ENCODE results near the gene ACSBG1. TPM values are rescaled to one million over a fixed set of nuclear protein-coding genes. Genes with fewer than 3 reads are reported as not detected.

The ACSBG1 gene
- total and polyA plus RNA-seq, 4 donors: 0.47 to 7.9 (median 2.5) TPM

GRCh38 chr15:78201281-78202190 is 32.8 kb downstream of the ACSBG1 start:
- WGBS, 2 donors: 83 to 87% methylated on average over 10 of the region's 10 CpGs
- Histone ChIP-seq H3K4me1 (ENCODE audit: control insufficient read depth in 5 of 5, insufficient read depth in 5 of 5, low read length in 5 of 5) (peaks cover 0 to 4% (median 0%) of the 10 kb centered on the region in 5 donors), H3K4me3 (no peak overlapping the region), H3K27ac (ENCODE audit: low read depth in 1 of 2, low read length in 1 of 2) (no peak overlapping the region), H3K27me3 (ENCODE audit: control insufficient read depth in 3 of 3, insufficient read depth in 3 of 3, low read length in 2 of 3) (no peaks in the 10 kb centered on the region), H3K36me3 (ENCODE audit: control insufficient read depth in 4 of 4, insufficient read depth in 4 of 4, low read length in 4 of 4) (no peaks in the 10 kb centered on the region), H3K9ac (ENCODE audit: insufficient read depth in 1 of 2, low read length in 2 of 2) (no peak overlapping the region), H3K9me3 (ENCODE audit: control insufficient read depth in 4 of 4, insufficient read depth in 3 of 4, low read length in 3 of 4) (no peaks in the 10 kb centered on the region)
- no peak for DNase-seq
- no peak for ATAC-seq (ENCODE audit: insufficient read depth, low FRiP score)
- TF ChIP-seq CTCF (IDR thresholded peaks at IDR 0.05; ENCODE audit: control extremely low read depth, extremely low read depth): no peak

GRCh38 chr15:78200276-78200930 is 34.0 kb downstream of the ACSBG1 start:
- Histone ChIP-seq H3K4me3 (no peak overlapping the region), H3K9me3 (ENCODE audit: control insufficient read depth in 4 of 4, insufficient read depth in 3 of 4, low read length in 3 of 4) (no peaks in the 10 kb centered on the region), H3K27ac (ENCODE audit: low read depth in 1 of 2, low read length in 1 of 2) (no peak overlapping the region), H3K27me3 (ENCODE audit: control insufficient read depth in 3 of 3, insufficient read depth in 3 of 3, low read length in 2 of 3) (no peaks in the 10 kb centered on the region), H3K36me3 (ENCODE audit: control insufficient read depth in 4 of 4, insufficient read depth in 4 of 4, low read length in 4 of 4) (no peaks in the 10 kb centered on the region), H3K9ac (ENCODE audit: insufficient read depth in 1 of 2, low read length in 2 of 2) (no peak overlapping the region), H3K4me1 (ENCODE audit: control insufficient read depth in 5 of 5, insufficient read depth in 5 of 5, low read length in 5 of 5) (peaks cover 0 to 4% (median 0%) of the 10 kb centered on the region in 5 donors)
- DNase-seq: no peak
- 93 to 98% methylated on average over 10 of the region's 10 CpGs for WGBS, 2 donors
- TF ChIP-seq CTCF (IDR thresholded peaks at IDR 0.05; ENCODE audit: control extremely low read depth, extremely low read depth): no peak
- no peak for ATAC-seq (ENCODE audit: insufficient read depth, low FRiP score)

GRCh38 chr15:78197632-78198031 is 36.7 kb downstream of the ACSBG1 start:
- Histone ChIP-seq H3K9ac (ENCODE audit: insufficient read depth in 1 of 2, low read length in 2 of 2) (no peak overlapping the region), H3K27me3 (ENCODE audit: control insufficient read depth in 3 of 3, insufficient read depth in 3 of 3, low read length in 2 of 3) (no peaks in the 10 kb centered on the region), H3K4me1 (ENCODE audit: control insufficient read depth in 5 of 5, insufficient read depth in 5 of 5, low read length in 5 of 5) (no peaks in the 10 kb centered on the region), H3K27ac (ENCODE audit: low read depth in 1 of 2, low read length in 1 of 2) (no peak overlapping the region), H3K4me3 (no peak overlapping the region), H3K36me3 (ENCODE audit: control insufficient read depth in 4 of 4, insufficient read depth in 4 of 4, low read length in 4 of 4) (no peaks in the 10 kb centered on the region), H3K9me3 (ENCODE audit: control insufficient read depth in 4 of 4, insufficient read depth in 3 of 4, low read length in 3 of 4) (no peaks in the 10 kb centered on the region)
- ATAC-seq (ENCODE audit: insufficient read depth, low FRiP score) (no peak), DNase-seq (no peak)
- no peak for TF ChIP-seq CTCF (IDR thresholded peaks at IDR 0.05; ENCODE audit: control extremely low read depth, extremely low read depth)
- 56 to 67% methylated on average over 5 to 7 of the region's 7 CpGs for WGBS, 2 donors

All from lung (tissue), 12 donors.